CD4-positive, alpha-beta T cell treated with Interleukin-1 beta for 1 hour (primary cell): ENCODE results near the gene NCKAP5.

ENCODE experiments used
- DNase-seq, 2 donors: peaks; one replicate each; pipeline ENCODE4 v3.0.0-alpha.2; 2020 to 2022

The NCKAP5 gene

DNA sequence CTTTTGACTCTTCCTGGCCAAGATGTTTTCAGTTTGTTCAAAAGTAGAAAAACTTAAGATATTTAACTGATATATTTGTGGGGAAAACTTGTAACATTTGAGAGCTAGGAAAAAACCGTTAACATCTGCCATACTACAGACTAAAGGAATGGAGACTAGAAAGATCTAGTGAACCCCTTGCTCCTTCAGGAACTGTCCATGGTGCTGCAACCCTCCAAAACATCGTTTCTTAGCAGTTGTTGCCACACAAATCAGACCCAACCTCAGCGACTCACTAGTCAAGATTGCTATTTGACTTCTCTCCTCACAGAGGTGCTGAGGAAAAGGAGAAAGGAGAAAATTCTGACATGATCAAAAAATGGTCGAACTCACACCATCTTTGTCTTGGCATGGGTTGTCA is 504.5 kb downstream of the NCKAP5 start:
- DNase-seq = no peak

DNA sequence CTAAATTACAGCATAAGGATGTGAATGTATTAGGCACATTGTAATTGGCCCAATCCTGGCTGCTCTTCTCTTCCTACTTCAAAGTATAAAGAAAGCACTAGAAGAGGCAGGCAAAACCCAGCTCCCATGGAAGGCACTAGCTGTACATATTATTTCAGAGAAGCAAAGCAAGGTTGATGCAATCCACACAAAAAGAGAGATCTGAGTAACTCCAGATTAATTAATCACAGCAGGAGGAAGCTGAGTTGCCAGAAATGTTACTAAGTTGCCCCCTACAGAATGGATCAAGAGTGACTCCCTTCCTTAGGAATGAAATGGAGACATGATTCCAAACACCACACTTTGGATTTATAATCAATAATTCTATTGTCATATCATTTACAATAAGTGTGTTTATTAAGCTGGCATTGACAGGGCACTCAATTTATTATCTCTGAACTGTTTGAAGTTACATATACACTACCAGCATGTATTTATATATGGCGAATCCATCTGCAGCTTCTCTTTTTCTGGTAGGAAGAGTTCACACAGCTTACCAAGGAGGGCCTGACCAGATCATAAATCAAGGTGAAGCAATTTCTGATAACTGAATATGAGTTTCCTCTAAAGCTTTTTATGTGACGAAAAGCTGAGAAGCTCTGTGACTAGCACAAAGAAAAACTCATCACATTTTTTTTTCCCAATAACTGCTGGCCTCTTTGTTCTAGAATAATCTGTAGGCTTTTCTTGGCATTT is 505.2 kb downstream of the NCKAP5 start:
- DNase-seq = no peak

DNA sequence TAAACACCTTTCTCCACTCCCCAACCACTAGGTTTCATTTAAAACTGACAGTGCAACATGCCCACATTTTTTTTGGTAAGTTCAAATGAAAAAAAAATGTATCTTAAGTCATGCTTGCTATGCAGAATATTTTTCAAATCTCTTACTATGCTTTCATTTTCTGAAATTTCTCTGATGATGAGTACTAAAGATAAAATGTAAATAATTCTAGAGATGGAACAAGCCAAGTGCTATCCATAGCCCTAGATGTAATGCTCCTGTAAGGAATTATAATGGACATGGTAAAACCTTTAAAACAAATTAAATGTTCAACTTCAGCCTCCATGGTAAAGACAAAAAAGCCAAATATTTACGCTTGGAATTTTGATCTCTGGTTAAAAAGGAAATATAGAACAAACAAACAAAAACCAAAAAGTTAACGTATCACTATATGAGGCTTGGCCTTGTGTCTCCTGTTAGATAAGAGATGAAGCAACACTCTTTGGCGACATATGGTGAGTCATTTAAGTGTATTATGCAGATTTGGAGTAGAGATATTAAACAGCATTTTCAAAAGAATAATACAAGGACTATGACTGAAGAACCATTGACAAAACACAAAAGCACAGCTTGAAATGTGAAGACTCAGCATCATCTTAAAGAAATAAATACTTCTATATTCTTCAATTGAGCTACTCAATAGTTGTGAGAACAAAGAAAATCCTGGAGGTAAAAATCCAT is 506.2 kb downstream of the NCKAP5 start:
- DNase-seq = no peak

DNA sequence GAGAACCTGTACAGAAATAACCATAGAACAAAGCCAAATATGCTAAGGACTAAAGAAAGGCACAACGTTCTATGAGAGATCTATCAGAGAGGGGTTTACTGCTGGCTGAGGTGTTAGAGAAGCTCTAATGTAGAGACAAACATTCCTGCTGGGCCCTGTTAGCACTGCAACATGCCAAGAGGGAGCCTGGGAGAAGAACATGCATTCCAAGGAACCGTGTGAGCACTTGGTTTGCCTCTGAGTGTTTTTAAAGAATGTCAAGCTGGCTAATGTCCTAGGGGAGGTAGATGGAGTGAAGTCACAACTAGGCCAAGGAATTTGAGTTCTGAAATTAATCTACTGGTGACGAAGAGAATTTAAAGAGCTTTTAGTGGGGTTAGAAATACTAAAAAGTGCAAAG is 514.0 kb downstream of the NCKAP5 start:
- DNase-seq = no peak

DNA sequence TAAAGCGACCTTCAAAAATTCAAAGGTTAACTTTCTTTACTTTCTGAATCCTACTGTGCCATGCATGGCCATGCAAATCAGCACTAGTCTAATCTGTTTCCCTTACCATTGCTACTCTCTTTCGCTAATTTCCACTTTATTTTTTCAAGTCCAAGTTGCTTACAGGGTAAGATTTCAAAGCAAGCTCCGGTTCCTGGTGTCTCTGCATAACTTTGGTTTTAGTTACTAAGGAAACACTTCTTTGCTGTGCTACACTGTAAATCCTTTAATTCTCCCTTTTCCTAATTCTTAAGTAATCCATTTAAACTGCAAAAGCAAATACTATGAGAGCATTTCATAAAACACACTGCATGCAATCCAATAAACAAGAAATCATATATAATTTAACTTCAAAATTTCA is 514.7 kb downstream of the NCKAP5 start:
- DNase-seq = no peak

DNA sequence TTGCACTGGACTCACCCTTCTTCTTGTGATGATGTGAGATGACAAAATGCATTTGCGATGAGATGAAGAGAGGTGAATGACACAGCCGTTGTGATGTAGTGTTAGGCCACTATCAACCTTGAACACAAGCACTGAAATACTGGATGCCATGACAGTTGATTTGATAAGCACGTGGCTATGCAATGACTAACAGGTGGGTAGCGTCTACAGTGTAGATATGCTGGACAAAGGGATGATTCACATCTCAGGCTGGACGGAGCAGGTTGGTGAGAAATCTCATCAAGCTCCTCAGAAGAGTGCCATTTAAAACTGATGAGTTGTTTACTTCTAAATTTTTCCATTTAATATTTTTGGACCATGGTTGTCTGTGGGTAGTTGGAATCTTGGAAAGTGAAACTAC is 522.5 kb downstream of the NCKAP5 start:
- DNase-seq = no peak

DNA sequence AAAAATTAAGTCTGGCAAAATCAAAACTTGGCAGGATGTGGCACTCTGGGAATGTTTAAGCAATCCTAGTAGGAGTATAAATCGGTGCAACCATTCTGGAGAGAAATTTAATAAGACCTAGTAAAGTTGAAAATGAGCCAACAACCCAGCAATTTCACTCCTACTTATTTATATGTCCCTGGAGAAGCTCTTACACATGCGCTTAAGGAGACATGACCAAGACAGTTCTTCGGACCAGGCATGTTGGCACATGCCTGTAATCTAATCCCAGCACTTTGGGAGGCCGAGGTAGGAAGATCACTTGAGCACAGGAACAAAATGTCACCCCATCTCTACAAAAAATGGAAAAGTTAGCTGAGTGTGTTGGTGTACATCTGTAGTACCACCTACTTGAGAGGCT is 523.7 kb downstream of the NCKAP5 start:
- DNase-seq = no peak

DNA sequence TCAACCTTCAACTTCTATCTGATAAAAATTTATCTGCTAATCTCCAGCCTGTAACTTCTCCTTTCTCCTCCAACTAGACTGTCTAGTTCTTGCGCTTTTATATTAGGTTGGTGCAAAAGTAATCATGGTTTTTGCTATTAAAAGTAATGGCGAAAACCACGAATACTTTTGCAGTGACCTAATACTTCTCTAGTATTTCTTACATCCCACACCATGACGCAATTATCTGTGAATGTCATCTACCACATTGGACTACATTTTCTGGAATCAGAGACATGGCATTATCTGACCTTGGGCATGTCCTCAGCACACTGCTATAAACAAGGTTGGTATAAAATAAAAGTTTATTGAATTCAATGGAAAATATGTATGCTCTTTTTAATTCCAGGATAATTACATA is 528.1 kb downstream of the NCKAP5 start:
- no peak for DNase-seq

DNA sequence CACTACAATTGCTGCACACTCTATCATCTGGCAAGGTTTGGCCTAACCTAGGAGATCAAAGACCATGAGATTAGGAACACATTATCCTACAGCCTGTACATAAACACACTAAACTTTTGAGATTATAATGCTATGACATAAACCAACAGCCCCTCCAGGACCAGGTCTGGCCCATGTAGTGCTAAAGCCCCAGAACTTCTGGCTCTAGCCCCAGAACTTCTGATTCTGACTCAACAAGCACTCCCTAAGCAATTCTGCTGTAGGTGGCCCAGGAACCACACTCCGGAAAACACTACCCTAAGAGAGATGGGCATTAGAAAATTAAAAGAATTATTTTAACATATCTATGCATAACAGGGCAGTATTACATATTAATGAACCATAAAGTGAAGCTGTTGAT is 528.7 kb downstream of the NCKAP5 start:
- DNase-seq = no peak

DNA sequence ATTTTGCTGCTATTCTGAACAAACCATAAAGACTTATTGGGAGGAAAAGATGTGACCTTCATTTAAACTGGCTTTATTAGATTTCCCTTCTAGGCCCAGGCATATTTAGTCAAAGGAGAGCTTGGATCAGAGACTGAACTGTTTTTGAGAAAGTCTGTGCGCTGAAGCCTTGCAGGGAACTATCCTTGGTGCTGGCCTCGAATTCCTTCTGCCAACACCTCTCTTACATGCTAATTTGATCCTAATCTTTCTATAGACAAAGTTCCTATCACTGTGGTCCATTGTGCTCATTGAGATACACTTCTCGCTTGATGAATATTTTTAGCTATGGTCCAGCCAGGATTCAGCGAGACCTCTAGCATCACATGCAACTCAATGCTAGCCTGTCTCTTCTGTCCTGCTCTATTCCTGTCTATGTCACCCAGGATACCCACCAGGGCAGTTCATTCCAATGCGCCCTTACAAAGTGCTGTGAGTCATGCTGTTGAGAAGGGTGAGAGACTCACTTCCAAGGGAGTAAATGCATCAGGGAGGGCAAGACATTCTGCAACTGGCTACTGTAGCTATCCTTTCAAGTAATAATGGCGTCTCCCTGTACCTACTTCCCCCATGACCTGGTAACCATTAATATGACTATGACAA is 541.6 kb downstream of the NCKAP5 start:
- no peak for DNase-seq

DNA sequence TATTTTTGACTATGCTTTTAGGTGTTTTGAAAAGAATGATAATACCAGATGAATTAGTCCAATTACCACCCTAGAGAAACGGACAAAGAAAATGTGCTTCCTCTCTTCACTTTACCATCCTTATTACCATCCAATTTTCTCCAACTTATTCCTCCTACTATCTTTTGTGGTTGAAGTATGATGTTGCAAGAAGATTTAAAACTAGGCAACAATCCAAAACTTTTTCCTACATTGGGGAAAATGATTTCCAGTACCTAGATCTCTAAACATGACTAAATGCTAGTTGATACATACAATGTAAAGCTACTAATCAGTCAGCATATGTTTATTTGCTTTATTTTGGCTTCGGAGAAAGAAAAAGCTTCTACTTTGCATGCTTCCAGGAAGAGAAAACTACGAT is 543.3 kb downstream of the NCKAP5 start:
- no peak for DNase-seq

DNA sequence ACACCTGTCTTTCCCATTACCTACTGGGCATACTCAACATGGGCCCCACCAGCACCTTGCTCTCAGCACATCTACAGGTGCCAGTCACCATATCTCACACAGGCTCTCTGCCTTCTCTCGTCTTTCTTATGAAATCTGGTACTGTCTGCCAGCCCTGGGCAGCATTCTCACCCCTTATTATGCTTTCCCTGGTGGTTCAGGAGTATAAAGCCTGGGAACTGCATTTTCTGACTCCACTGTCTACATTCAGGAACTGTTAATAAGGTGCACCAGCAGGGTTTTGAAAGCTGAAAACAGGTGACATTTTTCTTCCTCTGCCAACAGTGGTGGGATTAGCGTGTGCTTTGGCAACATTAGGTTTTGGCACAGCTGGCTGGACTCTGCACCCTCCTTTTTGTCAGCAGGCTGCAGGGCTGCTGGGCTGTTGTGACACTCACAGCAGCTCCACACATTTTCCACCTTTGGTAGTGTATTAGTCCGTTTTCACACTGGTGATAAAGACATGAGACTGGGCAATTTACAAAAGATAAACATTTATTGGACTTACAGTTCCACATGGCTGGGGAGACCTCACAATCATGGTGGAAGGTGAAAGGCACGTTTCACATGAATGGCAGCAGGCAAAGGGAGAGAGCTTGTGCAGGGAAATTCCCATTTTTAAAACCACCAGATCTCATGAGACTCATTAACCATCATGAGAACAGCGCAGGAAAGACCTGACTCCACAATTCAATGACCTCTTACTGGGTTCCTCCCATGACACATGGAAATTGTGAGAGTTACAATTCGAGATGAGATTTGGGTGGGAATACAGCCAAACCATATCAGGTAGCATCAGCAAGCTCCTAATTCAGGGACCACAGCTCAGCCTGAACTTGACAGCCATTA is 555.2 kb downstream of the NCKAP5 start:
- no peak for DNase-seq

DNA sequence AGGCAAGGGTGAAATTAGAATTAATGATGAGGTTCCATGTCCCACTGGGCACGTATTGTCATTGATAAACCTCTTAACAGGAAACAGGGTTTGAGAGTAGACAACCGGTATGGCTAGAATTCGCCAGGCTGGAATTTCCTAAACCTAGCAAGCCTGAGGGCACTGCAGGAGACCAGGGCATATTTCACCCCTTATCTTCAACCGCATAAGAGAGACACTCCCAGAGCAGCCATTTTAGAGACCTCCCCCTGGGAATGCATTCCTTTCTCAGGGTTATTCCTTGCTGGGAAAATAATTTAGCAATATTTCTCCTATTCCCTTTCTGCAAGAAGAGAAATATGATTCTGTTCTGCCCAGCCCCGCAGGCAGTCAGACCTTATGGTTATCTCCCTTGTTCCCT is 563.6 kb downstream of the NCKAP5 start:
- DNase-seq = no peak

DNA sequence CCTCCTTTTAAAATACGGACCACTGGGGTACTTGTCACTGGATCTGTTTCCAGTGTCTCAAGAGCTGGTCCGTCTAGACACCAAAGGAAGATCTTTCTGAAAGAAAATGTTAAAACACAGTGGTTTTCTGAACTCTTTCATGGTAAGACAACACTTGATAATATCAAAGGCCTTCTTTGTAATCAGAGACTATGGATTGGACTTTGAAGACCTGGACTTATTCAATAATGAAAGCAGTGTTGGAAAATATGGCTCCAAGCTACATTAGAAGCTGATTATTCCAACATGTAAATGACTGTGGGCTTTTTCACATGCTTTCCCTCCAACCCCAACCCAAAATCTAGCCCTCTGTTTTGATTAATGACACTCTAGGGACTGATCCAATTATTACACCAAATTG is 568.8 kb downstream of the NCKAP5 start:
- DNase-seq = no peak

DNA sequence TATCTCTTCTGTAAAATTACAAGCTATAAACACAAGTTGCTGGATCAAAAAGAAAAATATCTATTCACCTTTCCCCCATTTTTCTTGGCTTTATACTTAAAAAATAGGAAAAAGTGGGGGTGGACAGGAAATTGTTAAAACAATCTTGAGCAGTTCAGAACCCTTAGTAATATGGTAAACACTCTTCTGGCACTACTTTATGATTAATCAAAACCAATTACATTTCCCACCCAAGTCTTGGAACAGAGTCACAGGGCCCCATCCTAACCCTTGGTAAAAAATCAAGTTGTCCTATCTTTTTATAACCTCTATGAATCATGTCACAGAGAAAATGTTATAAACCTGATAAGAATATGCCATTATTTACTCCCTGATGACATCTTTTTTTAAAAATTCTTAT is 570.0 kb downstream of the NCKAP5 start:
- no peak for DNase-seq

DNA sequence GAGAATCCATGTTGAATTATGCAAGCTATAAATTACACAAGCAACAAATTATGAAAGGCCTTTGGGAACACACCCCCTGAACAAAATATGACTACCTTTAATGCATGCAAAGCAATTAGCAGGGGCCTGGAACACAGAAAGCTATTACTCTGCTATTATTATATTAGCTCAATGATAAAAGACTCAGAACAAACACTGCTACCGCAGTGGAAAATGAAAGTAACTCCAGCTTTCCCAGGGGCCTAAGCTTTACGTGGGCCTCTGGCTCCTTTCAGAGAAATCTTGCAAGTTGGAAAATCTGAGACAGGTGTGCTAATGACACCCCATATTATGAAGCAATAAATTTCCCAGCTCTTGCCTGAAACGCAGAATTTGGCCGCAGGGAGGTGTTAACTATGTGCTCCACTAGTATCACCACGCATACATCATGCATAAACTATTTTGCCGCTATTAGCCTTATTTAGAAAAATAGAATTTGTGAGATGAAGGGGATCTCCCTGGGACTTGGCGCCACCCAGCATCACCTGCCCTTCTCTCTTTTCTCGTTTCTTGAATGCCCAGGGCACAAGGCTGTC is 576.7 kb downstream of the NCKAP5 start:
- DNase-seq = no peak

DNA sequence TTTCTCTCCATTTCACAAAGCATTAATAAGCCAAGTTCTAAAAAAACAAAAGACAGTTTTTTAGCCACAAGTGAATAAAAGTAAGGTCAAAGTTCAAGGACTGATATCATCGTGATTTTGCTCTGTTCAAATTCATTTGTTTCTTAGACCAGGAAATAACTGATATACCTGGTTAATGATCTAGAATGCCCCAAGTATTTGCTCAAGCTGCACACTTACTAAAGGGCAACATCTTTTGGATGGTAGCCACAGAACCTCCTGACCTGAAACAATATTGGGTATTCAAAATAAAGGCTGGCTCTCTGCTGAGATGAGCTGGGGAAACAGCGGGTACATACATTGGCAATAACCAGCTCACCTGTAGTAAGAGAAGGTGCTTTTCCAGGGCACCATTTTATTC is 583.5 kb downstream of the NCKAP5 start:
- no peak for DNase-seq

DNA sequence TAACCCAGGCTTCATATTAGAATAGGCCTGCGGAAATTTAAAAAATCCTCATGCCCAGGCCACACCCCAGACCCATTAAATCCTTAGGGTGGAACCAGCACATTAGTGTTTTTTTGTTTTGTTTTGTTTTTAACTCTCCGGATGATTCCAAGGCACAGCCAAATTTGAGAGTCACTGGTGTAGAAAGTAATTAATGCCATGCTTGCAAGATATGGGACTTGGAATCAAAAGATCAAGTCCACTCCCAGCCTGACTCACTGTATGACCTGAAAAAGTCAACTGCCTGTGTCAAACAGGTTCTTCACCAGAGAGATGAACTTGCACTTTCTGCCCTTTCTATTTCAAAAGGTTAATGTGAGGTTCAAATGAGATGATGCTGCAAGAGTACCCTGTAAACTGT is 588.0 kb downstream of the NCKAP5 start:
- DNase-seq = no peak

DNA sequence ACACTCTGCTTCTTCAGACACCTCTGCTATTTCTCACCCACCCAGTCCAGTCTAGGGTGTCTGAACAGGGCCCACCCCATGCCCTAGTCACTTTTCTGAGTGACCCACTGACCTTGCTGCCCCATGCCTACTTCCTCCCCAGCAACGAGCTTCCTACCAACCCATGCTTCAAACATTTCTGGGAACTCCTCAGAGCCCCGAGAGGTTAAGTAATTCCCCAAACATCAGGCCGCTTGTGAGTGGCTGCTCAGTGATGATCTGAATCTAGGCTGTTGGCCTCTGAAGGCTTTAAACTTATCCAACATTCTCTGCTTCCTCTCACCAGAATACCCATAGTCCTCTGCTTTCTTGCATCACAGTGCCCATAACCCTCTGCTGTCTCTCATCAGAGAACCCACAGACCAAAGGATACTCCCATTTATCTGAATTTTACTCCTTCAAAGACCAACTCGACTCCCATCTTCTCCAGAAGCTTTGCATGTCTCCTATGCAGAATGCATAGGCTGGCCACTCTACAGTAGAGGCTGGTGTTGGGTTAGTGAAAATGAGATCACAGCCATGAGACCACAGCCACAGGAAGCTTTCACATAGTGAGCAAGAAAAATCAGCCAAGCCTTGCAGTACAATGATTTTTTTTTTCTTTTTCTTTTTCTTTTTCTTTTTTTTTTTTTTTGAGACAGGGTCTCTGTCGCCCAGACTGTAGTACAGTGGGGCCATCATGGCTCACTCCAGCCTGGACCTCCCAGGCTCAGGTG is 588.7 kb downstream of the NCKAP5 start:
- DNase-seq = no peak

DNA sequence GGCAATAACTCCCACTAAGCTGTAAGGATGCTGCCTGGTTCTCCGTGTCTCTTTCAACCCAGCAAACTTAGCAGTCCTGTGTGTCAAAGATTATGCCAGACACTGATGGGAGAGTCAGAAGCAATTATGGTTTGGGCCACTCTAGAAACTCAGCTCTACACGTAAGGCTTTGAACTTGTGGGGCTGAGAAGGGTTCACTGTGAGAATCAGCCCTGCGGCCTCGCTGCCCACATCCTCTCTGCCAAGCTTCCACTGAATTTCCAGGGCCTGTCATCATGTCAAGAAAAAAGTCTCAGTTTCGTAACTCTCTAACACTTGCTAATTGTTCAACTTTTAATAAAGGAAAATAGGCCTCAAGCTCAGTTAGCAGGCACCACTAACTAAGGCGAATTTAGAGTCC is 589.4 kb downstream of the NCKAP5 start:
- no peak for DNase-seq

DNA sequence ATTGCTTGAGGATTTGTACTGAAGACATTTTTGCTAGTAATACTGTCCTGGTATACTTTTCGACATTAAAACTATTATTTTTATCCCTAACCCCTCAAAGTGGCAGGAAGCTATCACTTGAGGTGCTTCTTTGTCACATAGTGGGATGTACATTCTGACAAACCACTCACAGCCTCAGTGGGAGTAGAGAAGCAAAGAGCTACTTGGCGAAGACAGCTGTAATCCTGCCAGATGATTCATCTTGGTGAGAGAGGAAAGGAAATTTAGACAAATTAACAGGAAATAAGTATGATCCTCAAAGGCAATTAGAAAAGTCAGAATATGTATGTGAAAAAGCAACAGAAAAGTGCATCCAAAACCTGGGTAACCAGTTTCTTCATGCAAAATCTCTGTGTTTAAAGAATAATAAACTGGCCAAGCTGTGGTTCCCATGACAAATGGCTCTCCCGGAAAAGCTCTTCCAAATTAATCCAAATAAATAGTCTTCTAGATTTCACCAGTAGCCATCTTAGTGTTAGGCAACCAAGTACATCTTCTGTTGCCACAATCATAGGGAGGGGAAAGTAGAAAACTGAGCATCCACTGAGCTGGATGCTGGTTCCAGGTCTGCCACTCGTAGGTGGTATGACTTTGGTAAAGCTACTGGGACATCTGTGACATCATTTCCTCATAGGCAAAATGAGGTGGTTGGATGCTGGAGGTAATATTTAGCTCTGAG is 590.3 kb downstream of the NCKAP5 start:
- no peak for DNase-seq
